HG03280 (cell line): ENCODE results near the gene FAM209B.
"Not testable (repeated sequence)": the region's sequence is repeated elsewhere in the genome, so short reads cannot be mapped to it uniquely, and the experiment has no call there.

Experiments used
- ATAC-seq: cut with Tn5 transposase; IDR thresholded peaks from one replicate; pipeline ENCODE4 v1.9.1; 2021; ENCODE audit warnings: mild to moderate bottlenecking, moderate library complexity; ENCODE audit not compliant: unreplicated experiment

FAM209B gene, protein sequence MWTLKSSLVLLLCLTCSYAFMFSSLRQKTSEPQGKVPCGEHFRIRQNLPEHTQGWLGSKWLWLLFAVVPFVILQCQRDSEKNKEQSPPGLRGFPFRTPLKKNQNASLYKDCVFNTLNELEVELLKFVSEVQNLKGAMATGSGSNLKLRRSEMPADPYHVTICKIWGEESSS

DNA sequence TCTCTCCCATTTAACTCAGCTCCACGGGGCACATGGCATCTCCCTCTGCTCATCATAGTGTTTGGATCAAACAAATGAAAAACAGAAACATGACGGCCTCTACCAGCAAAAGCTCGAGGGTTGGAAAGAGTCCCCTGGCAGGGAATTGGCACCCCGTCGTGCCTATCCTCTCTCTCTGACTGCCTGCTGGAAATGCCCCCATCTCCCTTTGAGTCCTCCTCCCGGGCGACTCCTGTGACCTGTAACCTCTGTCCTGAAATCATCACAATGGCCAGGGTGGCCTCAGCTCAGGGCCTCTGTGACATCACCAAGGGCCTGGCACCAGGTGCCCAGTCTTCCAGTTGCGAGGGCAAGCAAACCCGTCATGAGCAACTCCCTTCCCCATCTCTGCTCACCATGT lies at the start of gene FAM209B:
FAM209B (plus strand) TSS at position 301 of the 400 bp plus-strand sequence; CDS start at position 397, 96 bp downstream.
- not testable (repeated sequence) for ATAC-seq

DNA sequence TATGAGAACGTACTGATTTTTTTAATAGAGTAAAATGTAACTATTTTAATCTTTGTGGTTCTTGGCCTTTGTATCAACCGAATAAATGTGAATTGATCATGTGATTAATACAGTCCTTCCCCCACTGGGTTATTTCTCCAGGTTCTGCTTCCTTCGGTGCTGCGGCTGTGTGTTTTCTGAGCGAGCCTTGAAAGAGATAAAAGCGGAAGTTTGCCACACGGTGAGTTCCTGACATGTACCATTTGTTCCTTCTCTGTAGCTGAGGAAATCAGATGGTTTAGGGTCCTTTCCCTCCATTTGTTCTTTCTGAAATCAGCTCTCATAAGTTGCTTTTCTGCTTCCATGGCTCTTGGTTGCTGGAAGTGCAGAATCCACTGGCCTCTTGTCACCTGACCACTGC lies 49.1 kb upstream of the FAM209B start:
- ATAC-seq = no peak

- no peak for ATAC-seq
Measured at GRCh38 chr20:56487216-56487615, 45.8 kb upstream of the FAM209B start.

- ATAC-seq = no peak
Measured at GRCh38 chr20:56488566-56488965, 44.5 kb upstream of the FAM209B start.

- ATAC-seq = no peak
Measured at GRCh38 chr20:56501116-56501515, 31.9 kb upstream of the FAM209B start.

DNA sequence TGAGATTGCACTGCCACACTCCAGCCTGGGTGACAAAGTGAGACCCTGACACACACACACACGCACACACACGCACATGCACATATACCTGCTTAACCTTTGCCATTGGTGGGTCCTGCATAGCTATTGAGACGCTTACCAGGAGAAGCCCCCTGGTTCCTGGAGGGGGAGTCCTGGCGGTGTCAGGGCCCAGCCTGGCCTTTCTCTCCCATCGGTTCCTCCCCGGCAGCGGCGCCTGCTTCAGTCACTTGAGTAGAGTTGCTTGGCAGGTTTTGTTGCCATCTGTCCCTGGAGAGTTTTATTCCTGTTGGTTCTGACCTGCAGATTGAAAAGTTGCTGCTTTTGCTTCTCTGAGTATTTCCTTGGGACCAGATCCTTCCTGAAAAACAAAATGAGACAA lies 29.1 kb upstream of the FAM209B start:
- ATAC-seq = no peak

DNA sequence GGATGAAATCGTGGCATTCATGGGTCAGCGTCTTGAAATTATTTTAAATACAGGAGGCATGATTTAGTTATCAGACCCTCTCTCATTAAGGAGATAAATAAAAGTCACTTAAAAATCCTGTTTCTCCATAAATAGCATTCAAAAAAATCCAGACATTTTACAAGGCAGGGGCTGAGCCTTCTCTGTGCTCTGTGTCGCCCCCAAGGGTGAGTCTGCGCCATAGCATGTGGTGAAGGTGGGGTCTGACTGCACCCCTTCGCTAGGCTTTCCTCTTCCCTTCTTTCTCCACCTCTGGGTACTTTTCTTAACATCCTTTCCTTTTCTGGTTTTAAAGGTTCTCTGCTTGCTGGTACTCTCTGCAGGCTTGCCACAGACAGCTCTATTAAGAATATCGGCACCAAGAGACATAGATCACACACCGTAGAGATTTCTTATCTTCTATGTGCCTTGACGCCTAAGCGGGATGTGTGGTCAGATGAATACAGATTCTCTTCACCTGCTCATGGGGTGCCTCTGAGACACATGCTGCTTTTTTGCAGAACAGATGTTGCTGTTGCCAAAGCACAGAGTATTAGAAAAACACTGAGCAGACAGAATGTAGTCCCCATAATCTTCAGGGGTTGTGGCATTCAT lies 28.6 kb upstream of the FAM209B start:
- no peak for ATAC-seq

DNA sequence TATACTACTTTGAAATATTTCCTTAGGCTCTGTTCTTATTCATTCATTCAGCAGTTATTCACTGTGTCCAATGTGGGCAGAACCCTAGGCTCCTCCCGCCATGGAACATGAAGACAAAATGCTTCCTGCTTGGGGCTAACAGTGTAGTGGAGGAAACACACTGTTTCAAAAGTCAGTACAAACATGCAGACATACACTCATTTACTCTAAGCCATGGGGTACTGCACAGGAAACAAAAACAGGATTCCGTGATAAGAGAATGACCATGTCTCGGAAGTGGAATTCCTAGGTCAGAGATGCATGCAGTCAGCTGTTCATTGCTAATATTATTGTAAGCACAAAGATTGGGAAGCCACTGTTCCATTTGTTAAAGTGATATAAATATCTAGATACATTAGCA lies 26.9 kb upstream of the FAM209B start:
- ATAC-seq = no peak

- ATAC-seq = no peak
Measured at GRCh38 chr20:56511926-56512325, 21.1 kb upstream of the FAM209B start.

GRCh38 chr20:56513161-56514150 lies 19.6 kb upstream of the FAM209B start:
- ATAC-seq = no peak

DNA sequence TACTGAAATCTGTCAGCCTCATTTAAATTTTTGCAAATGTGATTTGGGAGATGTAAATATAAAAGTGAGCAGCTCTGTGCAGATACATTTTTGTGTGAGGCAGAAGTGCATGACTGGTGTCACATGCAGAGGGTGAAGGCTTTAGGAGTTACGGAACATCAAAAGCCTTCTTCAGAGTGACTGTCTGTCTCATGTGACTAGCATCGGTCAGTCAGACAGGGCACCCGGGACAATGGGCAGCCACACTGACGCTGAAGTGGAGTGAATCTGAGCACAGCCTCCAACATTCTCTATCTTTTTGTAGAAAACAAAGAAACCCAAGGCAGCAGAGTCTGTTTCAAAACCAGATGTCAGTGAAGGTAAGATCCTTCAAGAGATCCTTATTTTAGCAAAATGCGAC lies 16.4 kb upstream of the FAM209B start:
- no peak for ATAC-seq

GRCh38 chr20:56517211-56517610 lies 15.8 kb upstream of the FAM209B start:
- no peak for ATAC-seq

- ATAC-seq = no peak
Measured at GRCh38 chr20:56517641-56518040, 15.4 kb upstream of the FAM209B start.

- no peak for ATAC-seq
Measured at GRCh38 chr20:56518126-56518525, 14.9 kb upstream of the FAM209B start.

DNA sequence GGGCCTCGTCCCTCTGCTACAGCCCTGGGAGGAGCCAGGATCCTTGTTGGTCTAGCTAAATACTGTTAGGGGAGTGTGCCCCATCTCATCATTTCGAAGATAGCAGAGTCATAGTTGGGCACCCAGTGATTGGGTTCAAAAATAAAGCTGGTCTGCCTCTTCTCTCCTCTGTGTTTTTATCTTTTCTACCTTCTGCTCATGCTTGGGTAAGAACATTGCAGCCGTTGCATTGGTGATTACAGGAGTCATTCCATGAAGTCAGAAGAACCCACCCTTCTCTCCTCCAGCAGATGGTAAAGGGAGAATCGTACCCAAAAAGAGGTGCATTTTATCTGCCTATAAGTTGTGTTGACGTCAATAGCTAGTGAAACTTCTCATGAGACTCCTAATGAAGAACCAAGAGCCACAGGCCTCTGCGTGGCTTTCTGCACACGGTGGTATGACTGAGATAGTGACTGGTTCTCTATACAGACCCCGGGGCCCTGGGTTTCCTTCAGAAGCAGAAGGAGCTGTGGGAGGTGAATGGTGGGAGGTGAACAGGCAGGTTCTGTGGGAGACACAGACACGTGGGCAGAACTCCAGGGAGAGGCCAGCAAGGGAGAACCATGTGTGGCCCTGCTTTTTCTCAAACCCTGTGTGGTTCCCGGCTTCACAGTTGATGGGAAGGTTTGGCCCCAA lies 14.2 kb upstream of the FAM209B start:
- no peak for ATAC-seq

- no peak for ATAC-seq
Measured at GRCh38 chr20:56519551-56519950, 13.5 kb upstream of the FAM209B start.

DNA sequence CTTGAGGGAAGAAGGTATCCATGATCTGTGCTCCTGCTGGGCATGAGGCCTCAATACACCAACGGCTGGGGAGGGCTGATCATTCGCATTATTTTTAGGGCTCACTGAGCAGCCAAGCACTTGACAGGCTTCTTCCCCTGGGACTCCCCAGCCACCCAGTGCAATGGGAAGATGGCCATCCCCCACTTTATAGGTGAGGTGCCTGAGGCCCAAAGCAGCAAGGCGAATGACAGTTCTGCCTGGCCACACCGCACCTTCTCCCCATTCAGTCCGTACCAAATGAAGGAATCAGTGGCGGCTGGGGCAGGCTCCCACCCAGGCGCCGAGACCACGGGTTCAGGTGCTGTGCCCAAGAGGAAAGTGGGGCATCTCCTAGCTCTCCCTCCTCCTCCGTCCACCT lies 12.9 kb upstream of the FAM209B start:
- no peak for ATAC-seq

DNA sequence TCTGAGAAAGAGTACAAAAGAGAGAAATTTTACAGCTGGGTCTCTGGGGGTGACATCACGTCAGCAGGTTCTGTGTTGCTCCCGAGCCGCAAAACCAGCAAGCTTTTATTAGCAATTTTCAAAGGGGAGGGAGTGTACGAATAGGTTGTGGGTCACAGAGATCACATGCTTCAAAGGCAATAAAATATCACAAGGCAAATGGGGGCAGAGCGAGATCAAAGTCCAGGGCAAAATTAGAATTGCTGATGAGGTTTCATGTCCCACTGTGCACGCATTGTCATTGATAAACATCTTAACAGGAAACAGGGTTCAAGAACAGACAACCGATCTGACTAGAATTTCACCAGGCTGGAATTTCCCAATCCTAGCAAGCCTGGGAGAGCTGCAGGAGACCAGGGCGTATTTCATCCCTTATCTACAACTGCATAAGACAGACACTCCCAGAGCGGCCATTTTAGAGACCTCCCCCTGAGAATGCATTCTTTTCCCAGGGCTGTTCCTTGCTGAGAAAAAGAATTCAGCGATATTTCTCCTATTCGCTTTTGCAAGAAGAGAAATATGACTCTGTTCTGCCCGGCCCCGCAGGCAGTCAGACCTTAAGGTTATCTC lies 12.2 kb upstream of the FAM209B start:
- not testable (repeated sequence) for ATAC-seq

DNA sequence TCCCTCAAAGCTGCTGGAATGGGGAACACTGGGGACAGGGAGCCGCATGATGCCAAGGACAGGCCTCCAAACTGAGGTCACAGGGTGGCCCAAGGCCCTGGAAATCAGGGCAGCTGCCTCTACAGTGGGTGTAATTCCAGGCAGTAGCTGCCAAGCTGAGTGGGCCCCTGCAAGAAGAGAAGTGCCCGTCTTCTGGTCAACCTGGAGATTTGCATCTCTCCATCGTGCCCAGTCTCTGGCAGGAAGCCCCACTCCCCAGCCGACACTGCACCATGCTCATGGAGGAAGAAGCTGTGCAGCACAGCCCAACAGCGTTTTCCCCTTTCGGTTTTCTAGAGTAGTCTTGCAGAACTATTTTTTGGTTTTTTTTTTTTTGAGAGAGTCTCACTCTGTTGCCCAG lies 10.7 kb upstream of the FAM209B start:
- no peak for ATAC-seq

- not testable (repeated sequence) for ATAC-seq
Measured at GRCh38 chr20:56524444-56524843, 8.6 kb upstream of the FAM209B start, which contains the start of gene FAM209A. TSS of gene FAM209A (plus strand) at chr20:56524744. CDS start at chr20:56524809, 65 bp downstream.

DNA sequence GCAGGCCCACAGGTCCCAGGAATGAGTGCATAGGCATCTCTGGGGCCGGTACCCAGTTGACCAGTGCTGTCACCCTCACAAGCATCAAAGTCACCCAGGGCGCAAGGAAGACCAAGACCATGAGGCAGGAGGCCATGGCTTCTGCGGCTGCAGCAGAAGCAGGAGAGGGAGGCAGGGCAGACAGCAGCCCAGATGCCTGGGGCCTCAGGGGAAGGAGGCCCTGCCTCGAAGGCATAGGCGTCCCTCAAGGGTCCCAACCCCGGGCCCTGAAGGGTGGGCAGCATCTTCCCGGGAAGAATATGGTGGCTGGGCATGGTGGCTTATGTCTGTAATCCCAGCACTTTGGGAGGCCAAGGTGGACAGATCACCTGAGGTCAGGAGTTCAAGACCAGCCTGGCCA lies 5.5 kb upstream of the FAM209B start:
- no peak for ATAC-seq
